ENCODE results near the gene WIPF1.

DNA sequence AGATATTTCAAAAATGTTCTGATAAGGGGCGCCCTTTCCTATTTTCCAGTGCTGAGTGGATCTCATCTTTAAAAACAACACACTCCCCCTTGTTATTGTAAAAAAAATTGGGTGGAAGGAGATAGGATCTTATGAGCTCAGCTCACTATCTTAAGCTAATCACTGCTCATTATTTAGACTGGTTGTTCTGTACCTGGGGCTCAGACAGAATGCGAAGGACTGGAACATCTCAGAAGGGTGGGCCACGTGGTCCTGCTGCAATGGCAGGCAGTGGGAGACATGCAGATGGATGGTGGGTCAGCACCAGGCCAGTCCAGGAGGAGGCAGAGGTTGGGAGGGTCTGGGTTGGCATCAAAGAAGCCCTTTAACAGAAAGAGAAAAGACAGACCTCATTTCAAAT is 62.5 kb downstream of the WIPF1 start:
- no peak for TF ChIP-seq POLR2AphosphoS5 (IDR thresholded peaks at IDR 0.05; ENCODE audit: low read depth, low read length)
- TF ChIP-seq POLR2A (IDR thresholded peaks at IDR 0.05; ENCODE audit: low read depth, low read length): no peak
- no peak for TF ChIP-seq TAF1 (IDR thresholded peaks at IDR 0.05; ENCODE audit: borderline replicate concordance, low read depth, low read length)
